Lung (tissue), 12 donors: Measurements from ENCODE around the gene SLIT2. TPM values are rescaled to one million over a fixed set of nuclear protein-coding genes. Genes with fewer than 3 reads are reported as not detected.

Experiments used
- ATAC-seq: fragments of 200-7000 bp; cut with Tn5 transposase; one replicate; pipeline ENCODE4 v1.9.1; 2020; ENCODE audit warnings: moderate number of reproducible peaks; ENCODE audit not compliant: insufficient read depth, low FRiP score
- DNase-seq, 3 donors: peaks; one replicate each; pipeline ENCODE4 v3.0.0-alpha.2; 2013 to 2017
- H3K27ac ChIP-seq, 2 donors: one replicate each; pipeline ENCODE4 v1.5.1; 2013; ENCODE audit warnings: mild to moderate bottlenecking in 2 of 2, moderate library complexity in 2 of 2, control low read depth in 1 of 2, inconsistent platforms in 1 of 2, low read depth in 1 of 2, low read length in 1 of 2
- H3K27me3 ChIP-seq, 3 donors: one replicate each; pipeline ENCODE4 v1.5.1; 2013; ENCODE audit warnings: low read length in 2 of 3; ENCODE audit not compliant: control insufficient read depth in 3 of 3, insufficient read depth in 3 of 3
- H3K36me3 ChIP-seq, 4 donors: one replicate each; pipeline ENCODE4 v1.5.1; 2013; ENCODE audit warnings: low read length in 4 of 4, mild to moderate bottlenecking in 1 of 4, moderate library complexity in 1 of 4; ENCODE audit not compliant: control insufficient read depth in 4 of 4, insufficient read depth in 4 of 4
- H3K4me1 ChIP-seq, 5 donors: one replicate each; pipeline ENCODE4 v1.5.1; 2013; ENCODE audit warnings: low read length in 5 of 5, mild to moderate bottlenecking in 2 of 5, moderate library complexity in 1 of 5; ENCODE audit not compliant: control insufficient read depth in 5 of 5, insufficient read depth in 5 of 5
- H3K4me3 ChIP-seq: one replicate; pipeline ENCODE4 v1.5.1; 2013; ENCODE audit warnings: mild to moderate bottlenecking, control low read depth, moderate library complexity
- H3K9ac ChIP-seq, 2 donors: one replicate each; pipeline ENCODE4 v1.5.1; 2013; ENCODE audit warnings: low read length in 2 of 2, control low read depth in 1 of 2; ENCODE audit not compliant: insufficient read depth in 1 of 2
- H3K9me3 ChIP-seq, 4 donors: one replicate each; pipeline ENCODE4 v1.5.1; 2013; ENCODE audit warnings: low read length in 3 of 4, mild to moderate bottlenecking in 1 of 4, moderate library complexity in 1 of 4; ENCODE audit not compliant: control insufficient read depth in 4 of 4, insufficient read depth in 3 of 4
- CTCF ChIP-seq: IDR thresholded peaks from 2 replicates; pipeline ENCODE4 v1.5.1; 2012; ENCODE audit warnings: mild to moderate bottlenecking; ENCODE audit errors: control extremely low read depth, extremely low read depth
- WGBS, 2 donors: extraction: QIAGEN DNeasy Blood & Tissue Kit; methylation state at CpG; one replicate each; pipeline ENCODE4 v1.1.7; 2013; 5-methylcytosine and 5-hydroxymethylcytosine counted together
- polyA plus RNA-seq, 2 donors: library from polyadenylated mRNA; stranded (reverse); fragments of 200-250 nt; gene quantifications; one replicate each; pipeline ENCODE4 v1.2.1, GENCODE V29; 2013
- total RNA-seq, 2 donors: library from RNA; depleted of rRNA in 1 of 2; stranded (reverse); fragments of >200 nt in 1 of 2; gene quantifications; one replicate each; pipeline ENCODE4 v1.2.1, GENCODE V29; 2014 to 2021
- donor health status: control.
- donor health status: control.
- donor health status: Bipolar disorder and iron deficiency.
- donor health status: healthy.
- donor health status: DM: yes; HTN: yes; CAD: no.

SLIT2 gene
- total and polyA plus RNA-seq, 4 donors: 6.6 to 159 (median 32.4) TPM

- no peak overlapping the region for H3K27ac ChIP-seq
- H3K36me3 ChIP-seq: peaks cover 0 to 7% (median 0%) of the 10 kb centered on the region in 4 donors
- no peak overlapping the region for H3K4me3 ChIP-seq
- peaks cover 0 to 23% (median 10%) of the 10 kb centered on the region in 5 donors for H3K4me1 ChIP-seq
- TF ChIP-seq CTCF: no peak
- WGBS, 2 donors: 85 to 92% methylated on average over 3 of the region's 3 CpGs
- DNase-seq (no peak), ATAC-seq (no peak)
- H3K9ac ChIP-seq: no peak overlapping the region
- H3K27me3 ChIP-seq: no peaks in the 10 kb centered on the region
- no peaks in the 10 kb centered on the region for H3K9me3 ChIP-seq
Observed at GRCh38 chr4:20278195-20278594, 26.5 kb downstream of the SLIT2 start.

- DNase-seq (no peak), ATAC-seq (no peak)
- no peak for TF ChIP-seq CTCF
- WGBS, 2 donors: 89 to 93% methylated on average over 1 of the region's 1 CpG
- Histone ChIP-seq H3K36me3 (peaks cover 0 to 13% (median 0%) of the 10 kb centered on the region in 4 donors), H3K27me3 (no peaks in the 10 kb centered on the region), H3K9ac (no peak overlapping the region), H3K4me1 (peaks cover 0 to 23% (median 10%) of the 10 kb centered on the region in 5 donors), H3K27ac (no peak overlapping the region), H3K4me3 (no peak overlapping the region), H3K9me3 (no peaks in the 10 kb centered on the region)
Observed at GRCh38 chr4:20279381-20279780, 27.7 kb downstream of the SLIT2 start.

GRCh38 chr4:20281453-20281852, 29.7 kb downstream of the SLIT2 start:
- Histone ChIP-seq H3K4me3 (no peak overlapping the region), H3K36me3 (peaks cover 0 to 19% (median 2%) of the 10 kb centered on the region in 4 donors), H3K9me3 (no peaks in the 10 kb centered on the region), H3K27ac (no peak overlapping the region), H3K4me1 (peaks cover 0 to 17% (median 6%) of the 10 kb centered on the region in 5 donors), H3K27me3 (no peaks in the 10 kb centered on the region), H3K9ac (no peak overlapping the region)
- DNase-seq (no peak), ATAC-seq (no peak)
- TF ChIP-seq CTCF: no peak
- WGBS, 2 donors: 37% methylated on average over 2 of the region's 2 CpGs

GRCh38 chr4:20283039-20283438, 31.3 kb downstream of the SLIT2 start:
- Histone ChIP-seq H3K9ac (no peak overlapping the region), H3K36me3 (peaks cover 0 to 22% (median 4%) of the 10 kb centered on the region in 4 donors), H3K27ac (no peak overlapping the region), H3K4me1 (peaks cover 0 to 7% (median 6%) of the 10 kb centered on the region in 5 donors), H3K4me3 (no peak overlapping the region), H3K9me3 (no peaks in the 10 kb centered on the region), H3K27me3 (no peaks in the 10 kb centered on the region)
- 75 to 91% methylated on average over 4 of the region's 4 CpGs for WGBS, 2 donors
- ATAC-seq: no peak
- no peak for DNase-seq
- no peak for TF ChIP-seq CTCF
